Activated CD8-positive, alpha-beta memory T cell treated with anti-CD3 and anti-CD28 coated beads for 36 hours (primary cell): ENCODE results near the gene ZNF398. TPM values are rescaled to one million over a fixed set of nuclear protein-coding genes. Genes with fewer than 3 reads are reported as not detected.

Experiments
- total RNA-seq, 2 experiments: library from RNA; stranded (reverse); gene quantifications; one replicate each; pipeline ENCODE4 v1.2.3, GENCODE V29; 2021

The ZNF398 gene
- total RNA-seq, 2 experiments from 2014 or later: 12.5 to 13.1 TPM

Other genes with a start within 250 kb of the ZNF398 start
- gene PDIA4, start 118.9 kb upstream of the ZNF398 start, total RNA-seq: 10 to 100 TPM; 97.8 to 99.4 TPM
- gene ZNF786, start 56.7 kb upstream of the ZNF398 start, total RNA-seq: 1 to 10 TPM; 7.3 to 7.5 TPM
- 1 to 10 TPM in 1 of 2 experiments, under 1 TPM in 1; 0.99 to 1.4 TPM for gene ZNF425, start 21.1 kb upstream of the ZNF398 start, total RNA-seq
- 10 to 100 TPM; 31.8 to 35.8 TPM for gene ZNF282, start 48.1 kb downstream of the ZNF398 start, total RNA-seq
- gene ZNF212, start 92.2 kb downstream of the ZNF398 start, total RNA-seq: 10 to 100 TPM; 14.0 to 14.9 TPM
- gene ZNF783, start 114.7 kb downstream of the ZNF398 start, total RNA-seq: 10 to 100 TPM; 18.7 to 20.3 TPM